H1 (cell line): ENCODE data around the gene ADRM1. TPM values are rescaled to one million over a fixed set of nuclear protein-coding genes. Genes with fewer than 3 reads are reported as not detected.

Source experiments
- TAF1 ChIP-seq: IDR thresholded peaks from 2 replicates; pipeline ENCODE4 v1.6.1; 2011; ENCODE audit warnings: mild to moderate bottlenecking, low read depth, low read length
- TCF12 ChIP-seq: IDR thresholded peaks from 2 replicates; pipeline ENCODE4 v1.6.1; 2011; ENCODE audit warnings: low read depth, mild to moderate bottlenecking, low read length
- polyA plus RNA-seq, 7 experiments: library from polyadenylated mRNA; depleted of rRNA in 3 of 7; stranded (reverse) in 5 of 7; unstranded in 2 of 7; fragments of >200 nt in 5 of 7; fragments of 200-250 nt in 2 of 7; gene quantifications; 1 replicate in 5 of 7; 2 replicates in 1 of 7; 4 replicates in 1 of 7; pipeline versions ENCODE4 v1.2.1 to v1.2.3, GENCODE V29; 2011 to 2013; ENCODE audit warnings: missing spikeins in 2 of 7, mixed read lengths in 2 of 7
- total RNA-seq: library from RNA; stranded (reverse); fragmentation: NEBNext Ultra II Directional; extraction: Animal tissue kit (Norgen Biotek cat#: 25700); gene quantifications from 2 replicates; pipeline ENCODE4 v1.2.1, GENCODE V29; 2021

The ADRM1 gene
- total and polyA plus RNA-seq, 2 of the 8 experiments (the other 6 are each of a cell fraction or from before 2014, with no cell fraction given), result 126 to 214 TPM

- TF ChIP-seq TCF12, result no peak
- no peak for TF ChIP-seq TAF1
Measured at GRCh38 chr20:62351469-62352401, 48.9 kb downstream of the ADRM1 start (continued).
